ENCODE data around the gene SPRY1. TPM values are rescaled to one million over a fixed set of nuclear protein-coding genes. Genes with fewer than 3 reads are reported as not detected.

Gene SPRY1
- total RNA-seq, 1 donor from 2014 or later: 146 TPM

- intact Hi-C loops (cut with DNase I): no loop called here
- no peak for DNase-seq (ENCODE audit: low spot score)
Measured at GRCh38 chr4:123430501-123430900, 33.9 kb downstream of the SPRY1 start.

DNA sequence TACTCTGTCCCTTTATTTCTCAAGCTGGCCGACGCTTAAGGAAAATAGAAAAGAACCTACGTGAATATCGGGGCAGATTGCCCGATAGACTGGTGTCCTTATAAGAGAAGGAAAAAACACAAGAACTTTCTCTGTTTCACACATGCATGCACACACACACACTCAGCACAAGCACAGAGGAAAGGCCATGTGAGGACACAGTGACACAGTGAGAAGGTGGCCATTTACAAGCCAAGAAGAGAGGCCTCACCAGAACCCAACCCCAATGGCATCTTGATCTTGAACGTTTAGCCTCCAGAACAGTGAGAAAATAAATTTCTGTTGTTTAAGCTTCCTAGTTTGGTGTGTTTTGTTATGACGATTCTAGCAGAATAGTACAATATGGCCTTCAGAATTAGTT is 37.0 kb downstream of the SPRY1 start:
- DNase-seq (ENCODE audit: low spot score) (no peak), ATAC-seq (no peak)
- intact Hi-C loops (cut with DNase I): no loop called here

More at GRCh38 chr4:123430501-123430900, 33.9 kb downstream of the SPRY1 start:
- no peak for ATAC-seq

DNA sequence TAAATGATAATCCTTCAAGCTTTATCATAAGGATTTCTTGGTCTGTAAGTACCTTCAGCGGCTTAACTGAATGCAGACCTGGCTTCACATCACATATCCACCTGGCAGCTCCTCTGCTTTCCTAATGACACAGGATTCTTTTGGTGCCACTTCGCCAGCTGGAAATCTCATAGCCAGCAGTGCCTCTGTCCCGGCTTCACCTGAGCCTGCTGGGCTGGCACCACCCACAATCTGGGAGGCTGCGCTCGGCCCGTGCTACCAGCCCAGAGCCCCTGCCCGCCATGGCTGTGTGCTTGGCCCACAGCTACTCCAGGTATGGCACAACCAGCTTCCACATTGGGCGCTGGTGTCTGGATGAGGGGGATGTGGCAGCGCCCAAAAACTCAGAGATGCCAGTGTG is 37.4 kb downstream of the SPRY1 start:
- no peak for ATAC-seq
- intact Hi-C loops (cut with DNase I): no loop called here

GRCh38 chr4:123435246-123436113 is 38.9 kb downstream of the SPRY1 start:
- DNase-seq (ENCODE audit: low spot score) (no peak), ATAC-seq (no peak)
- intact Hi-C loops (cut with DNase I): no loop called here

More for the DNA sequence above, 37.4 kb downstream of the SPRY1 start:
- DNase-seq (ENCODE audit: low spot score): no peak

- peak; percentile 55 for ATAC-seq
- intact Hi-C loops (cut with DNase I): no loop called here
- DNase-seq (ENCODE audit: low spot score): no peak
Measured at GRCh38 chr4:123438031-123438430, 41.4 kb downstream of the SPRY1 start.

DNA sequence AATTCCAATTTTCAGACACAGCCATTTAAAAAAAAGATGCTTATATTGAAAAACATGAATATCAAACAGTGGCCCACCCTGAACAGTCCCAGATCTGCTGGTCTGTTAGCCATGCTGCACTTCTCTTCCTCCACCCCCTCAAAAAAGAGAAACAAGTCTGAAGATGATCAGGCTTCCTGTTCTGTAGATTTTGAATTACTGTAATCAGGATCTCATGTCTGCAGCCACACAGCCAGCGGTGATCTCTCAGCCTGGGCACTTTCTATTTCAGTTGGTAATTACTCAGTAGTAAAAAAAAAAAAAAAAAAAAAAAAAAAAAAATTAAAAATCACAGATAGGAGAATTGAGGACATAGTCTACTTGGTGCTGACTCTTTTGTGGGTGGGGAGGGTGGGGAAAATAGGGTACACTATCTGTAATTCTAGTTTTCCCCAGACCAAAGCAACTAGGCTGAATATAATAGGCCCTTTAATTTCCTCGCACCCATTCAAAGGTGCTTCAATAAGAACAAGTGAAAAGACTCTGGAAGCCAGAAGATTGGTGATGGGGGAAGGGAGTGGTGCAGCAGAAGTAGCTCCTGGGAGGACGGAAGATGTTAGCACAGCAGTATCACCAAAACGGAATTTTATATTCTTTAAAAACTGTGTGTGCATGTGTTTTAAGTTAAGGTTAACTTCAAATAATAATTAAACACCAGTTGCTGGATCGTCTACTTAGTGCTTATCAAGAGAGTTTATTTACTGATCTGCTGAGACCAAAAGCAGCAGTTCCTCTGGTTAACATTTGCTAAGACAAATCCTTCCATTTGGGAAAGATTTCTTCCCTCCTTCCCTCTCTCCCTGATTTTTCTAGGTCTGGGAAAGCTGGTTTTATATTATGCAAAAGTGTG is 47.0 kb downstream of the SPRY1 start:
- ATAC-seq: peak; percentile 80
- DNase-seq (ENCODE audit: low spot score): no peak
- intact Hi-C loops (cut with DNase I): loop anchor here (5.0 kb wide), 1 partner anchor 849 kb away; no protein-coding TSS in a partner anchor

- ATAC-seq (peak; percentile 87), DNase-seq (ENCODE audit: low spot score) (no peak)
- intact Hi-C loops (cut with DNase I): loop anchor here (5.0 kb wide), 1 partner anchor 848 kb away; no protein-coding TSS in a partner anchor
Measured at GRCh38 chr4:123444290-123444731, 47.7 kb downstream of the SPRY1 start.

DNA sequence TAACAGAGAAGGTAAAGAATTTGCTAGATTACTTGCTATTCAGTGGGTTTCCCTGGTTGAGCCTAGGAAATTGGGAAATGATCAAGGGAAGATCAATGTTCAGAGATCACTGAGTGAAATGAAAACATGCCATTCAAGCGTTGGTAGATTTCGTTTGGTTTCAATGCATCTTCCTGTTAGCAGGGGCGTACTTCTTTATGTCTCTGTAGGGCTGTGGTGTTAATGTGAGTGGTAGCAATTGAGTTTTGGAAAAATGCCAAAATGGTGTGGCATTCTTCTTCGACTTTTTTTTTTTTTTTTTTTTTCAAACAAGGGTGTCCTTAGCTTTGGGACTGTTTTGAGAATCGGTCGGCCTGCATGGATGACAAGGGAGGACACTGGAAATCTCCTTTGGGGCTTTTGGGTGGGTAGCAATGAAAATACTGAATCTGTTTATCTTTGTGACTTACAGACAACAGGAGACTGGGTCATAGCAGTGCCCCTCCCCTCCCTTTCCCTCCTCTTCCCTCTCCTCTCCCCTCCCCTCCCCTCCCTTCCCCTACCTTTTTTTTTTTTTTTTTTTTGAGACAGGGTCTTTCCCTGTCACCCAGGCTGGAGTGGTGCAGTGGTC is 50.4 kb downstream of the SPRY1 start:
- intact Hi-C loops (cut with DNase I): no loop called here
- DNase-seq (ENCODE audit: low spot score) (no peak), ATAC-seq (no peak)

GRCh38 chr4:123449362-123449761 is 52.8 kb downstream of the SPRY1 start:
- intact Hi-C loops (cut with DNase I): no loop called here
- no peak for ATAC-seq
- no peak for DNase-seq (ENCODE audit: low spot score)

DNA sequence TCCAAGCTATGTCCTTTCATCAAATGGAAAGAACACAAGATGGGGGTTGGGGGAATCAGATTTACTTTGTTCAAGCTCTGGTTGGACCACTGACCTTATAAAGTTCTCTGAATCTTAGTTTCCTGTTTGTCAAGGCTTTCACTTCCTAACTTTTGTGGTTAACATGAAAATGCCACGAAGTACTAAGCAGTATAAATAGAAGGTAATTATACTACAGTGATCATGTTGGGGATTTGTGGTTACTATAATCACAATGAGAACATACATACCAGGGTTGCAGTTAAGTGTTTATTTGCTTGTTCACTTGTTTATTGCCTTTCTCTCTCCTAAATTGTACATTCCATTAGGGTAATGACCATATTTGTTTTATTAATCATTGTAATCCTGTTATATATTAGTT is 53.2 kb downstream of the SPRY1 start:
- DNase-seq (ENCODE audit: low spot score): no peak
- ATAC-seq: no peak
- intact Hi-C loops (cut with DNase I): no loop called here

- intact Hi-C loops (cut with DNase I): no loop called here
- DNase-seq (ENCODE audit: low spot score) (no peak), ATAC-seq (no peak)
Measured at GRCh38 chr4:123450393-123450792, 53.8 kb downstream of the SPRY1 start.

GRCh38 chr4:123452616-123453015 is 56.0 kb downstream of the SPRY1 start:
- ATAC-seq (peak; percentile 62), DNase-seq (ENCODE audit: low spot score) (peak; percentile 75)
- intact Hi-C loops (cut with DNase I): no loop called here

DNA sequence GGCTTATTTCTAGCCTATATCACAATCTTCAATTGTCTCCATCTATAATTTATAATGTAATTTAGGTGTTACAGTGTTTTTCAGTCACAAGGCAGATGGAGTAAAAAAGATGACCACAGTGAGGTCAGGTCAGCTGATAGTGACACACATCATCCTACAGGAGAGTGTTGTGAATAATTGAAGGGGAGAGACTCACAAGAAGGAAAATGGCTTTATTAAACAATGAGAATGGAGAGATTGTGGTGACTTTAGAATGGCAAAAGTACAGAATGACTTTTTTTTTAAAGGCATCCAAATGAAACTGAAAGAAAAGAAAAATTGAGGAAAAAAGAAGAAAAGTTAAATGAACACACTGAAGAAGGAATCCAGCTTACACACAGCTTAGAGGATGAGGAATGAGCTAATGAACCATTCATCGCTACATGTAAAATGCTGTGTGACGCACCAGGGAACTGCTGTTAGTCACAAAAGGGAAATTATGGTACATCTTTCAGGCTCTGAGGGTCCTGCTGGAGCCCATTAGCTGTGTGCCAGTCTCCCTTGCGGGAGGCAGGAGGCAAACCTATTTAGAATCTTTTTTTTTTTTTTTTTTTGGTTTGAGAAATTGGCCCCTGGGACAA is 56.6 kb downstream of the SPRY1 start:
- no peak for DNase-seq (ENCODE audit: low spot score)
- intact Hi-C loops (cut with DNase I): no loop called here
- ATAC-seq: no peak
